HG03457 (cell line): ENCODE measurements around the gene LONP2.
"Not testable (repeated sequence)": the region's sequence is repeated elsewhere in the genome, so short reads cannot be mapped to it uniquely, and the experiment has no call there.

Experiments
- ATAC-seq: cut with Tn5 transposase; IDR thresholded peaks from one replicate; pipeline ENCODE4 v1.9.1; 2021; ENCODE audit warnings: moderate number of reproducible peaks; ENCODE audit not compliant: unreplicated experiment

LONP2 gene

GRCh38 chr16:48366165-48367093, 122.3 kb downstream of the LONP2 start:
- ATAC-seq, result peak; percentile 40

DNA sequence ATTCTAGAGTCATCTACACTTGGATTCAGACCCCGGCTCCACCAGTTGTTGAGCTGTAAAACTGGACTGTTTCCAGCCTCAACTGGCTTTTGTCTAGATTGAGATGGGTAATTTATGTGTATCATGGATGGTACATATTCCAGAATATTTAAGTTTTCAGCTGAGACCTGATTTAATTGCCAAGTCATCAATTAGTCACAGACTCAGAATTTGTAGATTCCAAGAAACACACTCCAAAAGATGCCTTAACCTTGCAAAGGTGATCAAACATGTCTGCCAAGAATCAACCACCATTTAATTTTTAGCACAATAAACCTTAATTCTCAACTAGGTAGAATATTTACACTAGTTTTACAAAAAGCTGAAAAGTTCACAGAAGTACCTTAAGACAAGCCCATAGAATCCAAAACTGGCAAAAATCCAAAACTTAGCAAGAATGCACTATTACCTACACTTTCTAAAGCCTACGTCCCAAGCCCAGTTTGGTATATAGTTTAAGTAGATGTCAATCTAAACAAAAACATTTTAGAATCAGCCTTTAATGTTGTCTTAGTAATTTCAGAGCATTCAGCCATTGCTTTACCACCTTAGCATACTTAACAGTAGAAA, 123.4 kb downstream of the LONP2 start:
- ATAC-seq, result no peak

DNA sequence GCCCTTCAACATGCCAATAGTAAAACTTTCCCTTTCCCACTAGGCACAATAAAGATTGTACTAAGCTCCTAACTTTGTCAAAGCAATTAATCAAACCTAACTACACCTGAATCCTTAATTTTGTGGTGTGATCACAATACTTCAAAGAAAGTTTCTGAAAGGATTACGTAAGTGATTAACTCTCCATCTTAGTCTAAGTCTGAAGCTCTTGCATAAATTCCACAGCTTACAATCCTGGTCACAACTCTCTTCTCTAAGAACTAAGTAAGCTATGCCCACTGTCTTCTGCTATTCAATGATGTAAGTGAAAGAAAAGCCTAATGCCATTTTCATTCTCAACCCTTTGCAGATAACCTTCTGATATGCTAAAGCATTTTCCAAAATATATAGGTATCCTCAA, 125.7 kb downstream of the LONP2 start:
- ATAC-seq, result no peak

DNA sequence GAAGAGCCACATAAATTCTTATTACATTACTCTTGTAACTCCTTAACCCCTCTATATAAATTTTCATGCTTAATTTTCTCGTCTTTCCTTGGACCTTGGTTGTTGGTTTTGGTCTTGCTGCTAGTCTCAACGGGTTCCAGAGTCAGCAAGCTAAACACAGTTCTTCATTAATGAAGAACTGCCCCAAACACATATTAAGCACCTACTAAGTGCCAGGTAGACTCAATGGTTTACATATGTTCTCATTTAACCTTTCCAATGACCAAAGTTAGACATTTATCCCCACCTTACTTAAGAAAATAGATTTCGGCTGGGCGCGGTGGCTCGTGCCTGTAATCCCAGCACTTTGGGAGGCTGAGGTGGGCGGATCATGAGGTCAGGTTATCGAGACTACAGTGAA, 126.1 kb downstream of the LONP2 start:
- ATAC-seq, result no peak

- ATAC-seq, result not testable (repeated sequence)
Observed at GRCh38 chr16:48370668-48371392, 126.7 kb downstream of the LONP2 start.

- no peak for ATAC-seq
Observed at GRCh38 chr16:48371393-48371780, 127.3 kb downstream of the LONP2 start.

DNA sequence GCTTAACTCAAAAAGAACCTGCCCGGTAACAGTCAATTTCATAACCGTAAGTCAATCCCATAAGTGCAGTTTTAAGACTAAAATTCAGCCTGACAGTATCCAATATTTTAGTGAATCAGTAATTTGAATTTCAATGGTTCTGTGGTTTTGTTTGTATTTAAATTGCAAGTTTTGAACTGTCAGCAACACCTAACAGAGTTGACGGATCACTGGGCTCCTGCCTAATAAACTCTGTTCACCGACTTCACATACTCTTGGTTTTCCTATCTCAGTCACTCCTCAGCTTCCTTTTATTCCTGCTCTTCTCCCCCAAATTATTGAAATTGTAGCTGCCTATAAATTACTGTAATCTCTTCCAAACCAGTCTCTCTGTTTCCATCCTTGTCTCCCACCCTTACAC, 128.6 kb downstream of the LONP2 start:
- no peak for ATAC-seq

DNA sequence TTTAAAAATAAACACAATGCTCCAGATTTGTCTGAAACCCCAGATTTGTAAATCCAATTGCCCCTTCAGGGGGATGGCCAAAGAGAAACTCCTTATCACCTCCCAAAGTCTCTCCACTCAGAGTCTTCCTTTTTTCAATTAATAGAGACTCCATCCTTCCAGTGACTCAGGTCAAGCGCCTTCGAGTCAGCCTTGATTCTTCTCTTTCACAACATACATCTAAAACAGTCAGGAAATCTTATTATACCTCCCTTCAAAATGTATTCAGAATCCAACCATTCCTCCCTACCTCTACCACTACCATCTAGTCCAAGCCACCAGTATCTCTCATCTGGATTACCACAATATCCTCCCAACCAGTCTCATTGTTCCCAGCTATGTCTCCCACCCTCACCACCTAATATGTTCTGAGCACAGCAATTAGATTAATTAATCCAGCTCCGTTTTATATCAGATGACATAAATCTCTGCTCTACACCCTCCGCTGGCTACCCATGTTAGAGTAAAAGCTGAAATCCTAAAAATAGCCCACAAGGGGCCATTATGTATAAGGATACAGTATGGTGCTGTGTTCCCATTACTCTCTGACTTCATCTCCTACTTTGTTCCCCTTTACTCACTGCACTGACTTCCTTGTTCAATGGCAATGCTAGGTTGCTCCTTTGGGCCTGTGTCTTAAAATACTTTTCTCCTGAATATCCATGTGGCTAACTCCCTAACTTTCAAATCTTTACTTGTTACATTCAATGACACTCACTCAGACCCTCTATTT, 129.3 kb downstream of the LONP2 start:
- ATAC-seq, result no peak

DNA sequence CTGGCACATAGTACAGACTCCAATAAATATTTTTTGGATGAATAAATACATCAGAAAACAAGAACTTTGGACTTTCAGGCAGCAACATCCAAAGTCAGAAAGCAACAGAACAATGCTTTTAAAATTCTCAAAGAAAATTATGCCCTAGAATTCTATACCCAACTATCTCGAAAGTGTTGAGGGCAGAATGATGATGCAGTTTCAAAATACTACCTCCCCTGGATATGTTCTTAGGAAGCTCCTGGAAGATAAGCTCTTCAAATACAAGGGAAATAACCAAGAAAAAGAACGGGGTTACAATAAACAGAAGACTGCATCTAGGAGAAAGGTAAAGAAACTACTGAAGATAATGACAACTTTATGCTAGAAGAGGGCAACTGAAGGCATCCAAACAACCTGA, 130.2 kb downstream of the LONP2 start:
- ATAC-seq, result no peak

DNA sequence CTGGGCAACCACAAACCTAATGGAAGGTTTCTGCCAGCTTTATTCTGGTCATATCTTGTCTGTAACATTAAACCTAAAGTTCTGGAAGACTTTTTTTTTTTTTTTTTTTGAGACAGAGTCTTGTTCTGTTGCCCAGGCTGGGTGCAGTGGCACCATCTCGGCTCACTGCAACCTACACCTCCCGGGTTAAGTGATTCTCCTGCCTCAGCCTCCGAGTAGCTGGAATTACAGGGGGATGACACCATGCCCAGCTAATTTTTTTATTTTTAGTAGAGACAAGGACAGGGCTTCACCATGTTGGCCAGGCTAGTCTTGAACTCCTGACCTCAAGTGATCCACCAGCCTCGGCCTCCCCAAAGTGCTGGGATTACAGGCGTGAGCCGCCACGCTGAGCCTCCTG, 133.2 kb downstream of the LONP2 start:
- ATAC-seq, result not testable (repeated sequence)

GRCh38 chr16:48378276-48378675, 134.2 kb downstream of the LONP2 start:
- ATAC-seq, result no peak

DNA sequence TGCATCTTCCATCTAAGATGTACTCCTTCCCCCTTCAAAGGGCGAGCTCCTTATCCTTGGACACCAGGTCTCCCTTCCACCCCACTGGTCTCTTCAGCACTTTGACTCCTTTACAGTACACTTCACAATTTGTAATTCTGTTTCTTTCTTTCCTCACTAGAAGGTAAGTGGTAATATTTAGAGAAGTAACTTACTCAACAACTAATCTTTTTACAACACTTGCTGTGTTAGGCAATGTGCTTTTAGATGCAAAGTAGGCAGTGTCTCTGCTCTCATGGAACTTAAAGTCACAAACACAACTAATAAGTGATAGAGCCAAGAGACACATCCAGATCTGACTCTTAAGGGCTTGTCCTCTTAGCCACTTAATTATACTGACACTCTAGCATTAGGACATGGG, 134.7 kb downstream of the LONP2 start:
- no peak for ATAC-seq

DNA sequence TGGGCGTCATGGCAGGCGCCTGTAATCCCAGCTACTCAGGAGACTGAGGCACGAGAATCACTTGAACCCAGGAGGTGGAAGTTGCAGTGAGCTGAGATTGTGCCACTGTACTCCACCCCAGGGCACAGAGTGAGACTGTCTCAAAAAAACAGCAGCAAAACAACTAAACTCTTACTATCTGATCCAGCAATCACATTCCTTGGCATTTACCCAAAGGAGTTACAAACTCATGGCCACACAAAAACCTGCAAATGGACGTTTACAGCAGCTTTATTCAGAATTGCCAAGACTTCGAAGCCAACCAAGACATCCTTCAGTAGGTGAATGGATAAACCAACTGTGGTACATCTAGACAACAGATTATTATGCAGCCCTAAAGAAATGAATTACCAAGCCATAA, 137.1 kb downstream of the LONP2 start:
- ATAC-seq, result no peak

- ATAC-seq, result no peak
Observed at GRCh38 chr16:48382131-48382530, 138.0 kb downstream of the LONP2 start.

- no peak for ATAC-seq
Observed at GRCh38 chr16:48383009-48383876, 139.1 kb downstream of the LONP2 start.

DNA sequence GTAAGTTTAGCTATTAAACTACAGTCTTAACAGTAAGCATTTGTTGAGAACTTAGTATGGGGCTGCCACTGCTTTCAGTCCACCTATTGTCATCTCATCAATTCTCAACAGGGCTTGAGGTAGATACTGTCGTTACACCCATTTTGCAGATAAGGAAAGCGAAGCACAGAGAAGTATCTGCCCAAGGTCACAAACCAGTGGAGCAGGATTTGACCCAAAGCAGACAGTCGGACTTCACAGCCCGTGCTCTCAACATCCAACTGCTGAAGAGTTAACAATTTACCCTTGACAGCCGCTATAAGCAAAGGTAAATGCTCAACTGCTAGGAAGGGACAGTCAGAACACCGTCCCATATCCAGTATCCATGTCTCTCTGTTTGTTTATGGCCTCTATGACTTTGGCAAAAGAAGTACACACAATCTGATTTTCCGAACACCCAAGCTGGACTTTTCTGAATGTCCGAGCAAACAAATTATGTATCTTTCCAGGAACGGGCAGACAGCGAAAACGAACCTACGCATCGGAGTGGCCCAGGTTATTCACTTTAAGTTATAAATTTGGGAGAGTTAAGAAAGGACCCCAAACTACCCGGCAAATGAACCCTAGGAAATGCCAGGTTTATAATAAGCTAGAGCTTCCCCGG, 139.9 kb downstream of the LONP2 start:
- ATAC-seq, result no peak

- peak; percentile 50 for ATAC-seq
Observed at GRCh38 chr16:48384520-48385252, 140.6 kb downstream of the LONP2 start.

GRCh38 chr16:48385253-48386150, 141.4 kb downstream of the LONP2 start, which contains the start of gene SIAH1:
Gene SIAH1, minus strand, starts transcription at chr16:48385413. Its CDS starts 22,985 bp downstream, at chr16:48362428.
- peak; percentile 58 for ATAC-seq
